HFF-Myc (cell line): ENCODE measurements around the gene QPRT.
"Not testable (repeated sequence)": the region's sequence is repeated elsewhere in the genome, so short reads cannot be mapped to it uniquely, and the experiment has no call there.

Experiments used
- DNase-seq: peaks from one replicate; pipeline ENCODE4 v3.0.0-alpha.2; 2011; ENCODE audit warnings: low read depth; ENCODE audit errors: extremely low read depth
- H3K4me3 ChIP-seq: replicated peaks from 2 replicates; pipeline ENCODE4 v1.5.1; 2011; ENCODE audit warnings: low read depth, mild to moderate bottlenecking, control low read depth, low read length
- CTCF ChIP-seq: IDR thresholded peaks from 2 replicates; pipeline ENCODE4 v1.5.1; 2012; ENCODE audit warnings: mild to moderate bottlenecking, low read depth, low read length, control low read depth; ENCODE audit errors: missing control alignments

QPRT gene

GRCh38 chr16:29743827-29744531 lies 65.0 kb downstream of the QPRT start:
- no peak overlapping the region for H3K4me3 ChIP-seq
- no peak for DNase-seq
- no peak for TF ChIP-seq CTCF

- TF ChIP-seq CTCF: no peak
- H3K4me3 ChIP-seq: no peak overlapping the region
- no peak for DNase-seq
These were observed 65.6 kb downstream of the QPRT start for GRCh38 chr16:29744541-29745101.

GRCh38 chr16:29745121-29745852 lies 66.3 kb downstream of the QPRT start:
- no peak for TF ChIP-seq CTCF
- no peak for DNase-seq
- H3K4me3 ChIP-seq: no peak overlapping the region

- H3K4me3 ChIP-seq: no peak within 1 kb of the TSS
- TF ChIP-seq CTCF: no peak
- DNase-seq: no peak
These were observed 66.9 kb downstream of the QPRT start, which contains the start of gene C16orf54 for GRCh38 chr16:29745853-29746345. Gene C16orf54, minus strand, starts transcription at chr16:29745990. Its CDS starts 1,039 bp downstream, at chr16:29744951.

GRCh38 chr16:29746518-29746917 lies 67.5 kb downstream of the QPRT start:
- not testable (repeated sequence) for DNase-seq, H3K4me3 ChIP-seq
